D721Med (cell line): ENCODE data around the gene MRPL55.

Experiments used
- DNase-seq: peaks from one replicate; pipeline ENCODE4 v3.0.0; 2011; ENCODE audit warnings: low spot score; ENCODE audit not compliant: insufficient read length
- FAIRE-seq: peaks from 2 replicates; lab custom pipeline; 2011; peaks lifted over from hg19 to GRCh38; lab: Jason Lieb, UNC
- TF ChIP-seq, protein P1 (sequence below): IDR thresholded peaks from 2 replicates; pipeline ENCODE4 v1.5.1; 2012; ENCODE audit warnings: mild to moderate bottlenecking, control low read depth; ENCODE audit not compliant: insufficient read depth; ENCODE audit errors: missing control alignments

Gene MRPL55

DNA sequence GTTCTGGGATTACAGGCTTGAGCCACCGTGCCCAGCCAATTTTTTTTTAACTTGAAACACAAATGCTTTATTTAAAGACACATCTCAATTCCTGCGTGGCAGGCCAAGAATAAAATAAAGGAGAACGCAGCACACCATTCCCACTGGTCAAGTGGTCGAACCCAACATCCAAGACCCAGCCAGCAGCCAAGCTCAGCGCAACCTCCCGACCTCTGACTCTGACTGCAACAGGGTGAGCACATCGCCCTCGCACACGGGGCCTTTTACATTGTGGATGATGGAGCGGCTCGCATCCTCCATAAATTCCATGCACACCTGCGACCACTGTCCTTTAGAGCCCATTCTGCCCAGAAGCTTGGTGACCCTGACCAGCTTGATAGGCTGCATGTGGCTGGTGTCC is 25.5 kb upstream of the MRPL55 start:
- DNase-seq (no peak), FAIRE-seq (no peak)
- TF ChIP-seq, protein P1, sequence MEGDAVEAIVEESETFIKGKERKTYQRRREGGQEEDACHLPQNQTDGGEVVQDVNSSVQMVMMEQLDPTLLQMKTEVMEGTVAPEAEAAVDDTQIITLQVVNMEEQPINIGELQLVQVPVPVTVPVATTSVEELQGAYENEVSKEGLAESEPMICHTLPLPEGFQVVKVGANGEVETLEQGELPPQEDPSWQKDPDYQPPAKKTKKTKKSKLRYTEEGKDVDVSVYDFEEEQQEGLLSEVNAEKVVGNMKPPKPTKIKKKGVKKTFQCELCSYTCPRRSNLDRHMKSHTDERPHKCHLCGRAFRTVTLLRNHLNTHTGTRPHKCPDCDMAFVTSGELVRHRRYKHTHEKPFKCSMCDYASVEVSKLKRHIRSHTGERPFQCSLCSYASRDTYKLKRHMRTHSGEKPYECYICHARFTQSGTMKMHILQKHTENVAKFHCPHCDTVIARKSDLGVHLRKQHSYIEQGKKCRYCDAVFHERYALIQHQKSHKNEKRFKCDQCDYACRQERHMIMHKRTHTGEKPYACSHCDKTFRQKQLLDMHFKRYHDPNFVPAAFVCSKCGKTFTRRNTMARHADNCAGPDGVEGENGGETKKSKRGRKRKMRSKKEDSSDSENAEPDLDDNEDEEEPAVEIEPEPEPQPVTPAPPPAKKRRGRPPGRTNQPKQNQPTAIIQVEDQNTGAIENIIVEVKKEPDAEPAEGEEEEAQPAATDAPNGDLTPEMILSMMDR, result no peak

DNA sequence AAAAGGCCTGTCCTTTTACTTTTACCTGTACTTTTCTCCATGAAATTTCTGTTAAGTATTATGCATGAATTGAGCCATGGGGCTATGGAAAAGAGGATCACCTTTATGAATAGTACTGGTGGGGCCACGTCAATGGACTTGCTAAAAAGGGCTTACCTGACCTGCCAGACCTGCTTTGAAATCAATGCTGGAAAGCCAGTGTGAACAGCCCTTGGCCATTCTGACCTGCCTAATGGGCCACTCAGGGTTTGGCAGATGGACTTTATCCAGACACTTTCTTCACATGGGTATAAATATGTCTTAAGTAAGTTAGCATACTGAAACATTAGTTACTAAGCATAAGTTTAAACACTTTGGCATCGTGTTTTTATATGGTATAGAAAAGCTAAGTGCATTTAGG is 22.7 kb upstream of the MRPL55 start:
- DNase-seq (no peak), FAIRE-seq (no peak)
- TF ChIP-seq, protein P1, result no peak

DNA sequence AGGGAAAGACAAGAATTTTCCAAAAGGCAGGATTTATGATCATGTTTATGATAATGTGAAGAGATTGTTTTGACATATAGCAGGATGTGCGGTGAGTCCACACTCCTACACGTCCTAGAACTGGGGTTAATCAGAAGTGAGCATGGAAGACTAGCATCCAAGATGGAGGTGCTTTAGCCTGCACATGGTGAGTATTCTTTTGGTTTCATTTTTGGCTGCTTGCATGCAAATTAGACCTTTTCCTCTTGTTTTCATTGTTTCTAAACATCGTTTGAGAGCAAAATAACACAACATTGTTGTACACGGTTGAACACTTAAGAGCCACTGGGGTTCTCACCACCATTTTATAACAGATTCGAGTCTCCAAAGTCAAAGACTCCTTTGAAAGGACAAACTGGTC is 16.1 kb upstream of the MRPL55 start:
- no peak for DNase-seq
- no peak for FAIRE-seq
- TF ChIP-seq, protein P1, result no peak

DNA sequence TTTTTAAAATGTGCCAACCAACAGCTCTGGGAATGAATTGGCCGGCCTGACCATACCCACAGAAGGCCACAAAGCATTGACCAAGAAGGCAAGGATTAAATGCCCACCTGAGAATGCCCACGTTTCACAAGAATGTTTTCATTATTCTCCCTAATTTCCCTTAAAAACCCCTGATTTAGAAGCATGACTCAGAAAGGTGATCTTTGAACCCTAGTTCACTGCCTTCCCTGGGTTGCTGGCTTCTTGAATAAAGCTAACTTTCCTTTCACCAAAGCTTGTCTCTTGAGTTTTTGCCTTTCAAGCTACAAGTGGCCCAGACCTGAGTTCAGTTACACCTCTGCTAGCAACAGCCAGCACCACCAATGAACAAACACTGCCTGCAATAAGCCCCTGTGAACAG is 14.4 kb upstream of the MRPL55 start:
- DNase-seq, result no peak
- TF ChIP-seq, protein P1, result no peak
- FAIRE-seq, result no peak

DNA sequence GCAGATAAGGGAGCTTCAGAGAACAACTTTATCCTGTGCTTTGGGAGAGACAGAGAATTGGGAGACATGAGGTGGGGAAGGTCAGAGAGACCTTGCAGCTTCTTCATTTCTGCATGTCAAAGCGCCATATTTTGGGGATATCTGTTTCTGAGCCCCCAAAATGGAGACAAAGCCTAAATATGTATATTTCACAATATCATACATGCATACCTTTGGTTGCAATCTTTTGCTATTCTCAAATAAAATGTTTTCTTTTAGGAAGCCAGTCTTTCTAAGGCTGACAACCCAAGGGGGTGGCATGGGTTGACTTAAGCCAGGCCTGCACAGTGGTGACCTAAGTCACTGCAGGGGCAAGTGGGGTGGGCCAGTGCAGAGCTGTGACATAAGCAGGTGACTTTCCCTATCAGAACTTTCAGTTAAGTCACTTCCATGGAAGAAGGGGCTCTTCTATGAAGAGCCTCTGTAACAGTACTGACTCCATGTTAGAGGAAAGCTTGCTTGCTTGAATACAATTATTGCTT is 13.9 kb upstream of the MRPL55 start:
- TF ChIP-seq, protein P1, result no peak
- no peak for FAIRE-seq
- DNase-seq, result no peak

DNA sequence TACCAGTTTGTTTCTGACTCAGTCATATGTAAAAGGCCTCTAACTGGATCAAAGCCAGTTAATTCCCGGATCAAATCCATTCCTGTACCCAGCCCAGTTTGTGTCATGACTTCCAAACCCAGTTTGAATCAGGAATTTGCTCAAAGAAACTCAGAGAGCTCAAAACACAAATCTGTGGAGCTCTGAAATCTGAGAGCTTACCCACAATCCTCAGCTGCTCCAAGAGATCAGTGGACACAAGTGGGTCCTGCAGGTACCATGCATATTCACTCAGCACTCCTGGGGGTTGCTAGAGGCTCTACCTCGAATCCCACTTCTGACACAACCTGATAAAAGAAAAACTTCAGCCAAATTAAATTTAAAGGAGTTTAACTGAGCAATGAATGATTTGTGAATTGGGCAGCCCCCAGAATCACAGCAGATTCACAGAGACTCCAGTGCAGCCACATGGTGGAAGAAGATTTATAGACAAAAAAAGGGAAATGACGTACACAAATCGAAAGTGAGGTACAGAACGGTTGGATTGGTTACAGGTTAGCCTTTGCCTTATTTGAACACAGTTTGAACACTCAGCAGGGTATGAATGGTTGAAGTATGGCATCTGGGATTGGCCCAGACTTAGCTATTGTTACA is 11.9 kb upstream of the MRPL55 start:
- TF ChIP-seq, protein P1, result no peak
- FAIRE-seq, result no peak
- no peak for DNase-seq

DNA sequence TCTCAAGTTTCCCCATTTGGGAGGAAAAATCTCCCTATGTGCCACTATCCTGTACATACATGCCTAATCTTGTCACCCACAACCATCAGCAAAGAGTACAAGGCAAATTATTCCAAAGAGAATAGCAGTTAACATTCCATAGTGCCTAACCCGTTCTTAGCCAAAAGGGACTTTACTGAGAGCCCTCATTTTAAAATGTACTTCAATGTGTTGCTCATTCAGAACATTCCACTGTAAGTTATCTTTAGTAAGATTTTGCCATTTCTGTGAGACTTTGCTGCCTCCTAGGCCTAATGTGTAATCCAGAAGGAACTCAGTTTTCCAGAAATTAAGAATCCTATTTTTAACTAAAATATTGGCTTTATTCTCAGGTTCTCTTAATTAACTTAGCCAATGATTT is 11.3 kb upstream of the MRPL55 start:
- DNase-seq (no peak), FAIRE-seq (no peak)
- TF ChIP-seq, protein P1, result no peak
